Epidermal melanocyte (primary cell): ENCODE measurements around the gene WWP2.
"Not testable (repeated sequence)": the region's sequence is repeated elsewhere in the genome, so short reads cannot be mapped to it uniquely, and the experiment has no call there.

ENCODE experiments used
- DNase-seq: peaks from one replicate; pipeline ENCODE4 v3.0.0; 2011; ENCODE audit warnings: low spot score; ENCODE audit not compliant: insufficient read length

WWP2 gene

GRCh38 chr16:69745959-69746358 lies 16.2 kb upstream of the WWP2 start:
- no peak for DNase-seq

GRCh38 chr16:69747115-69747514 lies 15.0 kb upstream of the WWP2 start:
- DNase-seq: no peak

- DNase-seq: no peak
Measured at GRCh38 chr16:69748694-69749345, 13.3 kb upstream of the WWP2 start.

GRCh38 chr16:69754143-69754468 lies 8.0 kb upstream of the WWP2 start:
- no peak for DNase-seq

- peak; percentile 79 for DNase-seq
Measured at GRCh38 chr16:69754469-69755310, 7.4 kb upstream of the WWP2 start, which contains the start of gene NOB1. Gene NOB1 (minus strand): TSS chr16:69754926. CDS start chr16:69754910, 16 bp downstream.

GRCh38 chr16:69756705-69757104 lies 5.4 kb upstream of the WWP2 start:
- DNase-seq: no peak

- DNase-seq: not testable (repeated sequence)
Measured at GRCh38 chr16:69757375-69757774, 4.8 kb upstream of the WWP2 start.

- peak; percentile 21 for DNase-seq
Measured at GRCh38 chr16:69762814-69763598, 874 bp downstream of the WWP2 start.

- DNase-seq: no peak
Measured at GRCh38 chr16:69763599-69763942, 1.4 kb downstream of the WWP2 start.

- no peak for DNase-seq
Measured at GRCh38 chr16:69767459-69768229, 5.5 kb downstream of the WWP2 start.

- no peak for DNase-seq
Measured at GRCh38 chr16:69768666-69769065, 6.5 kb downstream of the WWP2 start.

GRCh38 chr16:69769404-69769803 lies 7.3 kb downstream of the WWP2 start:
- DNase-seq: no peak

GRCh38 chr16:69771651-69771967 lies 9.5 kb downstream of the WWP2 start:
- DNase-seq: no peak

GRCh38 chr16:69773260-69773947 lies 11.3 kb downstream of the WWP2 start:
- DNase-seq: no peak

- DNase-seq: no peak
Measured at GRCh38 chr16:69775563-69775962, 13.4 kb downstream of the WWP2 start.

GRCh38 chr16:69779724-69780123 lies 17.6 kb downstream of the WWP2 start:
- DNase-seq: no peak

GRCh38 chr16:69781118-69781517 lies 19.0 kb downstream of the WWP2 start:
- no peak for DNase-seq

- DNase-seq: no peak
Measured at GRCh38 chr16:69784586-69784985, 22.5 kb downstream of the WWP2 start.

- DNase-seq: no peak
Measured at GRCh38 chr16:69787883-69788282, 25.8 kb downstream of the WWP2 start.

GRCh38 chr16:69791391-69791847 lies 29.3 kb downstream of the WWP2 start:
- not testable (repeated sequence) for DNase-seq

- no peak for DNase-seq
Measured at GRCh38 chr16:69793526-69793925, 31.4 kb downstream of the WWP2 start.
